Activated T-cell treated with anti-CD3 and anti-CD28 coated beads, Interleukin-2, amount 50 U/mL, for 24 hours (primary cell): ENCODE results near the gene CRADD.
"Not testable (repeated sequence)": the region's sequence is repeated elsewhere in the genome, so short reads cannot be mapped to it uniquely, and the experiment has no call there.

ENCODE experiments used
- DNase-seq: peaks from one replicate; pipeline ENCODE4 v3.0.0-alpha.2; 2020
- H3K27ac Mint-ChIP-seq: 2 replicates; pipeline ENCODE4 v1.8.0; 2020; ENCODE audit warnings: mild to moderate bottlenecking, mixed read lengths
- H3K27me3 Mint-ChIP-seq: 2 replicates; pipeline ENCODE4 v1.8.0; 2020; ENCODE audit warnings: mixed read lengths
- H3K36me3 Mint-ChIP-seq: 2 replicates; pipeline ENCODE4 v1.8.0; 2020; ENCODE audit warnings: low read depth, mixed read lengths
- H3K4me1 Mint-ChIP-seq: 2 replicates; pipeline ENCODE4 v1.8.0; 2020; ENCODE audit warnings: low read depth, mixed read lengths
- H3K4me3 Mint-ChIP-seq: 2 replicates; pipeline ENCODE4 v1.8.0; 2020; ENCODE audit warnings: mild to moderate bottlenecking, moderate library complexity, mixed read lengths
- H3K9me3 Mint-ChIP-seq: 2 replicates; pipeline ENCODE4 v1.8.0; 2020; ENCODE audit warnings: mixed read lengths

Gene CRADD

DNA sequence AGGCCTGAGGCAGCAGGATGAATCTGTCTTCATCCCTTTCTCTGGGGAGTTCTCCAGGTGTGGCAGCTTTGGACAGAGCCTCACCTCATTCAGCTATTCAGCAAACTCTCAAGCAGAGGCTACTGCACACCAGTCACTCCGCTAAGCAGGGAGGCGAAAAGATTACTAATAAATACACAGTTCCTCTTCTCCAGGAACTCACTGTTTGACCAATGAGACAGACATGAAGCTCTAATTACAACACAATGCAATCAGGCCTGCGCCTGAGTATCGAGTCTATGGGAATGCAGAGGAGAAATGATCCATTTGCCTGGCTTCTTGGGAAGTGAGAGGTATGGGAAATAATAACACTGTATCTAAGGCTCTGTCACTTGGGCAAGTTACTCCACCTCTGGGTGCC, 178.1 kb downstream of the CRADD start:
- Mint-ChIP-seq H3K27me3 (no peaks in the 10 kb centered on the region), H3K4me3 (no peak overlapping the region), H3K9me3 (no peaks in the 10 kb centered on the region), H3K27ac (no peak overlapping the region), H3K36me3 (peaks cover 1% of the 10 kb centered on the region), H3K4me1 (peaks cover 10% of the 10 kb centered on the region)
- DNase-seq, result no peak

DNA sequence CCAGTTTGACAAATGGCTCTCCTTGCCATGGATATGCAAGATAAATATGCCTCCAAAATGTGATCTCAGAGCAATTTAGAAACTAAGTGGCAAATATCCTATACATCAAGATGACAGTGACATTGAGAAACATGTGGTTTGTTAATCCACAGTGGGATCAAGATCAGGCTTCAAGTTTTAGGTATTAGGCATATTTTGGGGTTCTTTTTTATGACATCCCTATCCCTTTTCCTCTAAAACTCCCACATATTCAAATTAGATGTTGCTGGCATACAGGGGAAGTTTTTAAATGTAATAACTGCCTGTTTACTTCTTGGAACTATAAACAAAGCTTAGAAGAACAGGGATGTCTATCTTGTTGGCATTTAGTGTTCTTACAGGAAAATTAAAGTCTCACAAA, 179.4 kb downstream of the CRADD start:
- Mint-ChIP-seq H3K4me1 (peaks cover 9% of the 10 kb centered on the region), H3K9me3 (no peaks in the 10 kb centered on the region), H3K36me3 (no peaks in the 10 kb centered on the region), H3K27me3 (no peaks in the 10 kb centered on the region), H3K27ac (no peak overlapping the region), H3K4me3 (no peak overlapping the region)
- DNase-seq, result no peak

DNA sequence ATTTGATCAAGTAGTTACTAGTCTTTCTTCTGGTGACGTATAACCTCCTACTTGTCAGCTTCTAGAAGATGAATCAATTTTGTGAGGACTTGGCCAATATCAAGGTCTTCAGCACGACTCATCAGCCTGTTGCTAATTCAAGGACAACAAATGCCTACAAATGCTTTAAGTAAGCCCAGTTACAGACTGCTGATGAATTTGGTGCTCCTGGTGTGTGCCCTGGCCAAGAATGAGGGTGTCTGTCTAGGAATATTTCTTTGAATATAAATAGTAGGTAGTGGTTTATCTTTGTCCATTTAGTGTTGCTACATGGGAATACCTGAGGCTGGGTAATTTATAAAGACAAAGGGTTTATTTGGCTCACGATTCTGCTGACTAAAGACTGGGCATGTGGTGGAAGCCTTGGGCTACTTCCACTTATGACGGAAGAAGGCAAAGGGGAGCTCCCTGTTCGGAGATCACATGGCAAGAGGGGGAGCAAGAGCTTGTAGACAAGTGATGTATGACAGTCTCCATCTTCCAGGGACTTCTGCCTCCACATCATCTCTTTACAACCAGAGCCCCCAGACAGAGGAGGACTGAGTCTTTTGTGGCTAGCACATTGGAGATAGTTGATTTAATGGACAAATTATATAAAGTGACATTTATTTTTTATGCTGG, 180.2 kb downstream of the CRADD start:
- no peak for DNase-seq
- Mint-ChIP-seq H3K27me3 (no peaks in the 10 kb centered on the region), H3K36me3 (no peaks in the 10 kb centered on the region), H3K27ac (no peak overlapping the region), H3K9me3 (no peaks in the 10 kb centered on the region), H3K4me3 (no peak overlapping the region), H3K4me1 (peaks cover 9% of the 10 kb centered on the region)

DNA sequence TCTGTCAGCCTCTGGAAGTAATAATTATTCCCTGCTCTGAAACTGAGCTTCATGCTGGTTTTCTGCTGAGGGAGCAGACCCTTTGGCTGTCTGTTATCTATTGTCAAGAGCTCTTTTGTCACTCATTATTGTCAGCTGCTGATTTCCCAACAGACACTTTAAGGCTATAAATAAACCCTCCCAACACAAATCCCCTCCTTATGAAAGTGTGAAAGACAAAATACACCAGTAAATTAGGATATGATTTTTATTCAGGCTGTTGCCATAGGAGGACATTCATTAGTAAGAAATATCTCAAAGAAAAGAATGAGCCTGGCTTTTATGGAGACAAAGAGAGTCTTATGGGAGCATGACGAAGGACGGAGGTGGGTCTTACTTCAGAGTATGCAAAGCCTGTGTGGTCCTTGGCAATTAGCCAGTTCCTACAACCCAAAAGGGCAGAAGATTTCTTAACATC, 180.8 kb downstream of the CRADD start:
- Mint-ChIP-seq H3K9me3 (no peaks in the 10 kb centered on the region), H3K27ac (no peak overlapping the region), H3K36me3 (no peaks in the 10 kb centered on the region), H3K4me3 (no peak overlapping the region), H3K27me3 (no peaks in the 10 kb centered on the region), H3K4me1 (peaks cover 9% of the 10 kb centered on the region)
- no peak for DNase-seq

DNA sequence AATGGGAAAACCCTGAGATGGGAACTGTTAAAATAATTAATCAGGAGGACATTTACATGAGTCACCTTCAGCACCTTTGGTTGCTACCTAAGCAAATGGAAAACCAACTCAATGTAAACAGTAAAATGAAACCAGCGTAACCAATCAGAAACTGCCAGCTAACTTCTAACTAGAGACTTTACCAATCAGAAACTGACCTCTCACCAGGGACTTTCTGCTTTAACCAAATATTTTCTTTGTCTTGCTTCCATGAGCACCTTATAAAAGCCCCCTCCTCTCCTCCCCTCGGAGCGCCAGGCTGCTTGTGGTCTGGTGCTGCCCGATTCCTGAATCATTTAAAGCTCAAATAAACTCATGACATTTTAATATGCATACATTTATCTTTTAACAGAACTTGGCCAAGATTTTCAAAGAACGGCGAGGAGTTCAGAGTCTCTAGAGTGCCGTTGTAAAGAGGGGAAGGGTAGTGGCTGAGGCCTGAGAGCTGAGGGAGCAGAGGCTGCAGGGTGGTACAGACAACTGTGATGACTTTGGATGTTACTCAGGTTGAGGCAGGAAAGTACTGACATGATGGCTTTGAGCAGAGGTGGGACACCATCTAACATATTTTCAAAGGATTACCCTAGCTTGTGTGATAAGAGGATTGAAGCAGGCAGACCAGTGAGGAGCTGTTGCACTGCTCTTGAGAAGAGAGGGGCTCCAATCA, 183.6 kb downstream of the CRADD start:
- Mint-ChIP-seq H3K4me3 (no peak overlapping the region), H3K9me3 (peaks cover 12% of the 10 kb centered on the region), H3K27me3 (no peaks in the 10 kb centered on the region), H3K36me3 (peaks cover 2% of the 10 kb centered on the region), H3K4me1 (peaks cover 9% of the 10 kb centered on the region), H3K27ac (peak overlapping the region; percentile 39)
- no peak for DNase-seq

DNA sequence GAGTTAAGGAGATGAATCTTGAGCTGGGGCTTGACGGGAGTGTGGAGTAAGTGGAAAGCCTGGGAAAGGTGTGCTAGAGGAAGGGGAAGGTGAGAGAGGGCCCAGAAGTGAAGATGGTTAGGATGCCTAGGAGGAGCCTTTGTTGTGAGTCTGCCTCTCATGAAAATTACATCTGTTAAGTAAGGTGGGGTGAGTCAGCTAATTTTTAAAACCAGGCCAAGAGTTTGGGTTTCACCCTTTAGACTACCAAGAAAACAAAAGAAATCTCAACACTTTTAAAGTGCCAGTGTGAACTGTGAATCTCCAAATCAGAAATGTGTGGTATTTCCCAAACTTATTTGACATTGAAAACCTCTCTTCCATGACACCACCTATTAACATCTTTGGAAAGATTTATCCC, 185.2 kb downstream of the CRADD start:
- Mint-ChIP-seq H3K4me1 (peaks cover 9% of the 10 kb centered on the region), H3K36me3 (peaks cover 13% of the 10 kb centered on the region), H3K27ac (no peak overlapping the region), H3K4me3 (no peak overlapping the region), H3K27me3 (no peaks in the 10 kb centered on the region), H3K9me3 (peaks cover 22% of the 10 kb centered on the region)
- DNase-seq, result no peak

DNA sequence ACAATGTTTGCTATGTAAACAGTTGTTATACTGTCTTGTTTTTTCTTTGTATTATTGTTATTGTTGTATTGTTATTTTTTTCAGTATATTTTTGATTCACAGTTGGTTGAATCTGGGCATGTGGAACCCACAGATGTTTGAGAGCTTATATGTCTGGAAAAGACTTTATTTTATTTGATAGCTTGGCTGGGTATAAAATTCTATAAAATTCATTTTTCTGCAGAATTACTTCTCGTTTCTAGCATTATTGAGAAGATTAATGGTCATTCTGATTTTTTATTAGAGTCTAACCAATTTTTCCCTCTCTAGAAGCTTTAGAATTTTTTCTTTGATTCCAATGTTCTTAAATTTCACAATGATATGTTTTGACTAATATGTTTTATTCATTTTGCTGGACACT, 188.6 kb downstream of the CRADD start:
- no peaks in the 10 kb centered on the region for H3K27me3 Mint-ChIP-seq
- DNase-seq, result no peak
- no peak overlapping the region for H3K4me3 Mint-ChIP-seq
- peaks cover 3% of the 10 kb centered on the region for H3K4me1 Mint-ChIP-seq
- peaks cover 41% of the 10 kb centered on the region for H3K9me3 Mint-ChIP-seq
- H3K36me3 Mint-ChIP-seq, result peaks cover 15% of the 10 kb centered on the region
- no peak overlapping the region for H3K27ac Mint-ChIP-seq

DNA sequence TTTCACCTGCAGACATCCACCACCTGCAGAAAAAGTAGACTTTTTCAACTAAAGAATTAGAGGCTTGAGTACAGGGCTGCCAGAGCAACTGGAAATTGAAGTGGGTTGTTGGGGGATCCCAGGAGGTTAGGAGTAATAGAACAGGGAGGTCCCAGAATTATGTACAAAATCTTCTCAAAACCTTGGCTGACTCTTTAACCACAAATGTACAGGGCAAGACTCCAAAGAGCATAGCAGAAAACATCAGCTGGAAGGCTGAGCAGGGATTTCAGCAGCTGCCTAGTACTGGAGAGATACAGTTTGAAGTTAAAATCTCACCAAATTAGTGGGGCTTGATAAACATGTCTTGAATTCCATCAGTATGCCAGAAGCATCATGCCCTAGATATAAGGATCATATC, 191.6 kb downstream of the CRADD start:
- Mint-ChIP-seq H3K27ac (no peak overlapping the region), H3K9me3 (peaks cover 56% of the 10 kb centered on the region), H3K4me1 (no peaks in the 10 kb centered on the region), H3K27me3 (no peaks in the 10 kb centered on the region), H3K4me3 (no peak overlapping the region), H3K36me3 (peaks cover 18% of the 10 kb centered on the region)
- no peak for DNase-seq

DNA sequence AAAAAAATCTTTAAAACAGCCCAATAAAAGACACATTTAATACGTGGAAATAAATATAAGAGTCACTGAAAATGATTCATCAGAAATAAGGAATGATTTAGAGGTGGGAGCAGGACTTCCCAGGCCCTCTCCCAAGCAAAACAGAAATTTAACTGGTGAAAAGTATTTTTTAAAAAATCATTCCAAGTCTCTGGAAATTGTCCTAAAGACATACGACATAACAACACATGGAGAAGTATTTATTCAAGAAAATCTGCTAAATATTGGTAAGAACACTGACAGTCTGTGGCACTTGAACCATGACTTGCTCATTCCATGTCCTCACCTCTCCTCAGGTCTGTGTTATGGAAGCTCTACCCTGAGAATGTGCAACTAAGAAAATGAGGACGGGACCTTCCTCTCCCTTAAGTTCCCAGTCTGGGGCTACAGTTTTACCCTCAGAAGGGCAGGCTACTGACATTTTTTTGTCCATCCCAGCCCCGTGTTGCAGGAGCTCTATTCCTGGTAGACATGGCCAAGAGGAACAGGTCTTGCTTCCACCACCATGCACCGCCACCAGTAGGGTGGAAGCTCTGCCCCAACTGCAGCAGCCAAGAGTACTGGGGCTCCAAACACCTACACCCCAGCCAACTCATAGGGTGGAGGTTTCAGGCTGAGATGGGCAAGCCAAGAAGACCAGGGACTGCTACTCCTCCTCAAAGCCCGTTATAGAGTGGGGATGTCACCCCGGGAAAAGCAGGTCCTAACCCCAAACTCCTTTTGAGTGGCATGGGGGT, 193.0 kb downstream of the CRADD start:
- H3K27me3 Mint-ChIP-seq, result no peaks in the 10 kb centered on the region
- peaks cover 21% of the 10 kb centered on the region for H3K36me3 Mint-ChIP-seq
- H3K4me1 Mint-ChIP-seq, result no peaks in the 10 kb centered on the region
- DNase-seq, result no peak
- H3K4me3 Mint-ChIP-seq, result no peak overlapping the region
- H3K27ac Mint-ChIP-seq, result no peak overlapping the region
- peaks cover 61% of the 10 kb centered on the region for H3K9me3 Mint-ChIP-seq

DNA sequence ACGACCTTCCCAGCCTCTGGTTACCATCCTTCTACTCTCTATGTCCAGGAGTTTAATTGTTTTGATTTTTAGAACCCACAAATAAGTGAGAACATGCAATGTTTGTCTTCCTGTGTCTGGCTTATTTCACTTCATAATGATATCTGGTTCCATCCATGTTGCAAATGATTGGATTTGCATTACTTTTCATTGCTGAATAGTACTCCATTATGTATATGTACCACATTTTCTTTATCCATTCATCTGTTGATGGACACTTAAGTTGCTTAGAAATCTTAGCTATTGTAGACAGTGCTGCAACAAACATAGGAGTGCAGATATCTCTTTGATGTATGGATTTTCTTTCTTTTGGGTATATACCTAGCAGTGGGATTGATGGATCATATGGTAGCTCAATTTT, 194.4 kb downstream of the CRADD start:
- H3K4me3 Mint-ChIP-seq, H3K27me3 Mint-ChIP-seq, DNase-seq, H3K4me1 Mint-ChIP-seq, H3K27ac Mint-ChIP-seq: not testable (repeated sequence)
- peaks cover 65% of the 10 kb centered on the region for H3K9me3 Mint-ChIP-seq
- peaks cover 15% of the 10 kb centered on the region for H3K36me3 Mint-ChIP-seq

DNA sequence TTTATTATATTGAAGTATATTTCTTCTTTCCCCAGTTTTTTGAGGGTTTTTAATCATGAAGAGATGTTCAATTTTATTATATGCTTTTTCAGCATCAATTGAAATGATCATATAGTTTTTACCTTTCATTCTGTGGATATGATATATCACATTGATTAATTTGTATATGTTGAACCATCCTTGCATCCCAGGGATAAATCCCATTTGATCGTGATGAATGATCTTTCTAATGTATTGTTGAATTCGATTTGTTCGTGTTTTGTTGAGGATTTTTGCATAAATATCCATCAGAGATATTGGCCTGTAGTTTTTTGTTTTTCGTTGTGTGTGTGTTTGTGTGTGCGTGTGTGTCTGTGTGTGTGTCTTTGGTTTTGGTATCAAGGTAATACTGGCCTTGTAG, 196.4 kb downstream of the CRADD start:
- Mint-ChIP-seq H3K4me1 (no peaks in the 10 kb centered on the region), H3K4me3 (no peak overlapping the region), H3K36me3 (peaks cover 11% of the 10 kb centered on the region), H3K27me3 (no peaks in the 10 kb centered on the region), H3K9me3 (peaks cover 58% of the 10 kb centered on the region), H3K27ac (no peak overlapping the region)
- DNase-seq, result no peak

DNA sequence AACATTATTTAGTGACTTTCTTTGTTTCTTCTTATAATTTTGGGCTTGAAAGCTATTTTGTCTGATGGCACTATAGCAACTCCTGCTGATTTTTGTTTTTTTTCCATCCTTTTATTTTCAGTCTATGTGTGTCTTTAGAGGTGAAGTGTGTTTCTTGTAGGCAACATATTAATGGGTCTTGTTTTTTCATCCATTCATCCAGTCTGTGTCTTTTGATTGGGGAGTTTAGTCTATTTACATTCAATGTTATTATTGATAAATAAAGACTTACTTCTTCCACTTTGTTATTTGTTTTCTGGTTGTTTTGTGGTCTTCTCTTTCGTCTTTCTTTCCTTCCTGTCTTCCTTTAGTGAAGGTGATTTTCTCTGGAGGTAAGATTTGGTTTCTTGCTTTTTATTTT, 198.0 kb downstream of the CRADD start:
- Mint-ChIP-seq H3K4me3 (no peak overlapping the region), H3K27ac (no peak overlapping the region), H3K4me1 (no peaks in the 10 kb centered on the region), H3K27me3 (no peaks in the 10 kb centered on the region), H3K36me3 (peaks cover 9% of the 10 kb centered on the region), H3K9me3 (peaks cover 45% of the 10 kb centered on the region)
- no peak for DNase-seq

DNA sequence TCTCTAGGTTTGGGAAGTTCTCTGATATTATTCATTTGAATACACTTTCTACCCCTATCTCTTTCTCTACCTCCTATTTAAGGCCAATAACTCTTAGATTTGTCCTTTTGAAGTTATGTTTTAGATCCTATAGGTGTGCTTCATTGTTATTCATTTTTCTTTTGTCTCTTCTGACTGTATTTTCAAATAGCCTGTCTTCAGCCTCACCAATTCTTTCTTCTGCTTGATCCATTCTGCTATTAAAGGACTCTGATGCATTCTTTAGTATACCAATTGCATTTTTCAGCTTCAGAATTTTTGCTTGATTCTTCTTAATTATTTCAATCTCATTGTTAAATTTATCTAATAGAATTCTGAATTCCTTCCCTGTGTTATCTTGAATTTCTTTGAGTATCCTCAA, 199.2 kb downstream of the CRADD start:
- Mint-ChIP-seq H3K9me3 (peaks cover 44% of the 10 kb centered on the region), H3K4me3 (no peak overlapping the region), H3K4me1 (peaks cover 9% of the 10 kb centered on the region), H3K27me3 (no peaks in the 10 kb centered on the region), H3K27ac (no peak overlapping the region), H3K36me3 (peaks cover 9% of the 10 kb centered on the region)
- DNase-seq, result no peak

DNA sequence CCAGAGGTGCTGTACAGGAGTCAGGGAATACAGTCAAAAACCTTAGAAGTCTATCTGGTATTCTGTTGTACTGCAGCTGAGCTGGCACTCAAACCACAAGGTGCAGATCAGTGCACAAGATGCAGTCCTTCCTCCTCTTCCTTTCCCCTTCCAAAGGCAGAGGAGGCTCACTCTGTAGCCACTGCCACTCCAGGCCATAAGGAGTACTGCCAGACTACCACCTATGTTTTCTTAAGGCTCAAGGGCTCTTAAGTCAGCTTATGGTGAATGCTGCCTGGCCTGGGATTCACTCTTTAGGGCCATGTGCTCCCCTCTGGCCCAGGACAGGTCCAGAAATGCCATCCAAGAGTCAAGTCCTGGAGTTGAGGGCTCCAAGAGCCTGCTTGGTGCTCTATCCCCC, 200.3 kb downstream of the CRADD start:
- Mint-ChIP-seq H3K27me3 (no peaks in the 10 kb centered on the region), H3K36me3 (peaks cover 6% of the 10 kb centered on the region), H3K9me3 (peaks cover 35% of the 10 kb centered on the region), H3K27ac (no peak overlapping the region), H3K4me1 (peaks cover 10% of the 10 kb centered on the region), H3K4me3 (no peak overlapping the region)
- no peak for DNase-seq
